ENCODE measurements around the gene TM7SF3.

TM7SF3 gene

GRCh38 chr12:26971963-26972362 is 42.2 kb downstream of the TM7SF3 start:
- TF ChIP-seq PPARA (CRISPR knock-in tag; IDR thresholded peaks at IDR 0.05; ENCODE audit: borderline replicate concordance) (no peak), ZNF8 (CRISPR knock-in tag; IDR thresholded peaks at IDR 0.05) (no peak), RARB (CRISPR knock-in tag; IDR thresholded peaks at IDR 0.05) (no peak), CREB5 (CRISPR knock-in tag; IDR thresholded peaks at IDR 0.05; ENCODE audit: low read depth) (no peak), ZNF70 (CRISPR knock-in tag; IDR thresholded peaks at IDR 0.05) (no peak), PATZ1 (CRISPR knock-in tag; IDR thresholded peaks at IDR 0.05; ENCODE audit: borderline replicate concordance) (no peak), ZFP3 (CRISPR knock-in tag; IDR thresholded peaks at IDR 0.05) (no peak), ZNF565 (CRISPR knock-in tag; conservative IDR thresholded peaks at IDR 0.05; ENCODE audit: low read depth) (no peak), SNAI2 (CRISPR knock-in tag; IDR thresholded peaks at IDR 0.05) (no peak), ZC3H10 (CRISPR knock-in tag; IDR thresholded peaks at IDR 0.05) (no peak), ESRRG (CRISPR knock-in tag; IDR thresholded peaks at IDR 0.05) (no peak), OSR1 (CRISPR knock-in tag; IDR thresholded peaks at IDR 0.05) (no peak), BACH2 (CRISPR knock-in tag; IDR thresholded peaks at IDR 0.05; ENCODE audit: borderline replicate concordance) (no peak), ISL1 (CRISPR knock-in tag; IDR thresholded peaks at IDR 0.05) (no peak), GLIS3 (CRISPR knock-in tag; IDR thresholded peaks at IDR 0.05) (no peak), TCF4 (CRISPR knock-in tag; IDR thresholded peaks at IDR 0.05; ENCODE audit: borderline replicate concordance) (no peak)
- TF ChIP-seq, protein P1, sequence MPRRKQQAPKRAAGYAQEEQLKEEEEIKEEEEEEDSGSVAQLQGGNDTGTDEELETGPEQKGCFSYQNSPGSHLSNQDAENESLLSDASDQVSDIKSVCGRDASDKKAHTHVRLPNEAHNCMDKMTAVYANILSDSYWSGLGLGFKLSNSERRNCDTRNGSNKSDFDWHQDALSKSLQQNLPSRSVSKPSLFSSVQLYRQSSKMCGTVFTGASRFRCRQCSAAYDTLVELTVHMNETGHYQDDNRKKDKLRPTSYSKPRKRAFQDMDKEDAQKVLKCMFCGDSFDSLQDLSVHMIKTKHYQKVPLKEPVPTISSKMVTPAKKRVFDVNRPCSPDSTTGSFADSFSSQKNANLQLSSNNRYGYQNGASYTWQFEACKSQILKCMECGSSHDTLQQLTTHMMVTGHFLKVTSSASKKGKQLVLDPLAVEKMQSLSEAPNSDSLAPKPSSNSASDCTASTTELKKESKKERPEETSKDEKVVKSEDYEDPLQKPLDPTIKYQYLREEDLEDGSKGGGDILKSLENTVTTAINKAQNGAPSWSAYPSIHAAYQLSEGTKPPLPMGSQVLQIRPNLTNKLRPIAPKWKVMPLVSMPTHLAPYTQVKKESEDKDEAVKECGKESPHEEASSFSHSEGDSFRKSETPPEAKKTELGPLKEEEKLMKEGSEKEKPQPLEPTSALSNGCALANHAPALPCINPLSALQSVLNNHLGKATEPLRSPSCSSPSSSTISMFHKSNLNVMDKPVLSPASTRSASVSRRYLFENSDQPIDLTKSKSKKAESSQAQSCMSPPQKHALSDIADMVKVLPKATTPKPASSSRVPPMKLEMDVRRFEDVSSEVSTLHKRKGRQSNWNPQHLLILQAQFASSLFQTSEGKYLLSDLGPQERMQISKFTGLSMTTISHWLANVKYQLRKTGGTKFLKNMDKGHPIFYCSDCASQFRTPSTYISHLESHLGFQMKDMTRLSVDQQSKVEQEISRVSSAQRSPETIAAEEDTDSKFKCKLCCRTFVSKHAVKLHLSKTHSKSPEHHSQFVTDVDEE (CRISPR knock-in tag; IDR thresholded peaks at IDR 0.05), result no peak
- TF ChIP-seq, protein P2, sequence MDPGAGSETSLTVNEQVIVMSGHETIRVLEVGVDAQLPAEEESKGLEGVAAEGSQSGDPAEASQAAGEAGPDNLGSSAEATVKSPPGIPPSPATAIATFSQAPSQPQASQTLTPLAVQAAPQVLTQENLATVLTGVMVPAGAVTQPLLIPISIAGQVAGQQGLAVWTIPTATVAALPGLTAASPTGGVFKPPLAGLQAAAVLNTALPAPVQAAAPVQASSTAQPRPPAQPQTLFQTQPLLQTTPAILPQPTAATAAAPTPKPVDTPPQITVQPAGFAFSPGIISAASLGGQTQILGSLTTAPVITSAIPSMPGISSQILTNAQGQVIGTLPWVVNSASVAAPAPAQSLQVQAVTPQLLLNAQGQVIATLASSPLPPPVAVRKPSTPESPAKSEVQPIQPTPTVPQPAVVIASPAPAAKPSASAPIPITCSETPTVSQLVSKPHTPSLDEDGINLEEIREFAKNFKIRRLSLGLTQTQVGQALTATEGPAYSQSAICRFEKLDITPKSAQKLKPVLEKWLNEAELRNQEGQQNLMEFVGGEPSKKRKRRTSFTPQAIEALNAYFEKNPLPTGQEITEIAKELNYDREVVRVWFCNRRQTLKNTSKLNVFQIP (CRISPR knock-in tag; IDR thresholded peaks at IDR 0.05; ENCODE audit: borderline replicate concordance, low read depth), result no peak
- no peak for ATAC-seq

- TF ChIP-seq RARB (CRISPR knock-in tag; IDR thresholded peaks at IDR 0.05), result no peak
- no peak for TF ChIP-seq ZNF70 (CRISPR knock-in tag; IDR thresholded peaks at IDR 0.05)
- TF ChIP-seq ZFP30 (CRISPR knock-in tag; IDR thresholded peaks at IDR 0.05), result no peak
- TF ChIP-seq ESRRG (CRISPR knock-in tag; IDR thresholded peaks at IDR 0.05), result no peak
- TF ChIP-seq CREB5 (CRISPR knock-in tag; IDR thresholded peaks at IDR 0.05; ENCODE audit: low read depth), result no peak
- no peak for TF ChIP-seq ZNF8 (CRISPR knock-in tag; IDR thresholded peaks at IDR 0.05)
- TF ChIP-seq, protein P1 (CRISPR knock-in tag; IDR thresholded peaks at IDR 0.05), result no peak
- no peak for TF ChIP-seq GLIS3 (CRISPR knock-in tag; IDR thresholded peaks at IDR 0.05)
- TF ChIP-seq ZFP3 (CRISPR knock-in tag; IDR thresholded peaks at IDR 0.05), result no peak
- no peak for TF ChIP-seq PPARA (CRISPR knock-in tag; IDR thresholded peaks at IDR 0.05; ENCODE audit: borderline replicate concordance)
- no peak for TF ChIP-seq CSRNP3 (CRISPR knock-in tag; IDR thresholded peaks at IDR 0.05)
- no peak for ATAC-seq
These were observed 44.0 kb downstream of the TM7SF3 start for GRCh38 chr12:26970136-26970535.
